Ishikawa (cell line): ENCODE data around the gene SGK1.

Source experiments
- CEBPB ChIP-seq: IDR thresholded peaks from 2 replicates; pipeline ENCODE4 v1.6.1; 2012
- CREB1 ChIP-seq: IDR thresholded peaks from 2 replicates; pipeline ENCODE4 v1.6.1; 2012; ENCODE audit warnings: low read depth
- EGR1 ChIP-seq: IDR thresholded peaks from 2 replicates; pipeline ENCODE4 v1.6.1; 2012
- EP300 ChIP-seq: IDR thresholded peaks from 2 replicates; pipeline ENCODE4 v1.6.1; 2012; ENCODE audit warnings: borderline replicate concordance
- FOXM1 ChIP-seq: IDR thresholded peaks from 2 replicates; pipeline ENCODE4 v1.6.1; 2012; ENCODE audit warnings: low read depth, borderline replicate concordance
- NFIC ChIP-seq: IDR thresholded peaks from 2 replicates; pipeline ENCODE4 v1.6.1; 2012
- RAD21 ChIP-seq: IDR thresholded peaks from 2 replicates; pipeline ENCODE4 v1.6.1; 2012; ENCODE audit warnings: low read depth
- TAF1 ChIP-seq: IDR thresholded peaks from 2 replicates; pipeline ENCODE4 v1.6.1; 2012; ENCODE audit warnings: low read depth, mild to moderate bottlenecking
- TCF12 ChIP-seq: IDR thresholded peaks from 2 replicates; pipeline ENCODE4 v1.6.1; 2012; ENCODE audit warnings: low read depth
- TEAD4 ChIP-seq: IDR thresholded peaks from 2 replicates; pipeline ENCODE4 v1.6.1; 2012
- YY1 ChIP-seq: IDR thresholded peaks from 2 replicates; pipeline ENCODE4 v1.6.1; 2012; ENCODE audit warnings: low read depth
- ZBTB7A ChIP-seq: IDR thresholded peaks from 2 replicates; pipeline ENCODE4 v1.6.1; 2012; ENCODE audit warnings: low read depth
- TF ChIP-seq, protein P1 (sequence below): IDR thresholded peaks from 2 replicates; pipeline ENCODE4 v1.6.1; 2012; ENCODE audit warnings: low read depth, mild to moderate bottlenecking
- TF ChIP-seq, protein P2 (sequence below): IDR thresholded peaks from 2 replicates; pipeline ENCODE4 v1.6.1; 2012
- TF ChIP-seq, protein P3 (sequence below): IDR thresholded peaks from 2 replicates; pipeline ENCODE4 v1.6.1; 2012

Gene SGK1

DNA sequence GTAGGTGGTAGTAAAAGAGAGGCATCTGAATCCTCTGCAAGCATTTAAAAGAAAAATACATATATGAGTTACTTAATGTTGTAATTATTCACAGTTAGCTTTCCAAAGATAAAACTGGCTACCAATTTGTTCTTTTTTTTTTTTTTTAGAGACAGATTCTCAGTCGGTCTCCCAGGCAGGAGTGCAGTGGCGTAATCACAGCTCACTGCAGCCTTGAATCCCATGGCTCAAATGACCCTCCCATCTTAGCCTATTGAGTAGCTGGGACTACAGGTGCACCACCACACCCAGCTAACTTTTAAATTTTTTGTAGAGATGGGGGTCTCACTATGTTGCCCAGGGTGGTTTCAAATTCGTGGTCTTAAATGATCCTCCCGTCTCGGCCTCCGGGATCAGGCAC, 36.5 kb downstream of the SGK1 start:
- TF ChIP-seq EP300 (no peak), ZBTB7A (no peak), TAF1 (no peak), CEBPB (no peak), YY1 (no peak)

DNA sequence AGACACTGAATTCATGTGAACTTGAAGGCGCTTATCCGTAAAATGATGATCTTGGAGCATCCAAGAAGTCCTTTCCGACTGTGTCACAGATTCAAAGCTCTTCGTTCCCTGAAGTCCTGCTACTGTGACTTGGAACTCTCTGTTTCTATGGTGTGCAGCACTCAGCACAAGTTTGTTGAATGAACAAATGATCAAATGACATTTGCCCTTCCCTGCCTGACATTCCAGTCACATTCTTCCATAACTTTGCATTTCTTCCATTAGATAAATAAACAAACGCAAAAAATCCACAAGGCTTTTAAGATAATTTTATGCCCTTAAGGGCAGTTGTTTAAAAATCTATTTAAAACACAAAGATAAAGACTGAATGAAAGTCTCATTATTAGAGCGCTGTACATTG, 39.9 kb downstream of the SGK1 start:
- TF ChIP-seq CREB1 (no peak), NFIC (no peak), RAD21 (no peak), EGR1 (no peak), FOXM1 (no peak), TCF12 (no peak), EP300 (no peak)
- TF ChIP-seq, protein P1, sequence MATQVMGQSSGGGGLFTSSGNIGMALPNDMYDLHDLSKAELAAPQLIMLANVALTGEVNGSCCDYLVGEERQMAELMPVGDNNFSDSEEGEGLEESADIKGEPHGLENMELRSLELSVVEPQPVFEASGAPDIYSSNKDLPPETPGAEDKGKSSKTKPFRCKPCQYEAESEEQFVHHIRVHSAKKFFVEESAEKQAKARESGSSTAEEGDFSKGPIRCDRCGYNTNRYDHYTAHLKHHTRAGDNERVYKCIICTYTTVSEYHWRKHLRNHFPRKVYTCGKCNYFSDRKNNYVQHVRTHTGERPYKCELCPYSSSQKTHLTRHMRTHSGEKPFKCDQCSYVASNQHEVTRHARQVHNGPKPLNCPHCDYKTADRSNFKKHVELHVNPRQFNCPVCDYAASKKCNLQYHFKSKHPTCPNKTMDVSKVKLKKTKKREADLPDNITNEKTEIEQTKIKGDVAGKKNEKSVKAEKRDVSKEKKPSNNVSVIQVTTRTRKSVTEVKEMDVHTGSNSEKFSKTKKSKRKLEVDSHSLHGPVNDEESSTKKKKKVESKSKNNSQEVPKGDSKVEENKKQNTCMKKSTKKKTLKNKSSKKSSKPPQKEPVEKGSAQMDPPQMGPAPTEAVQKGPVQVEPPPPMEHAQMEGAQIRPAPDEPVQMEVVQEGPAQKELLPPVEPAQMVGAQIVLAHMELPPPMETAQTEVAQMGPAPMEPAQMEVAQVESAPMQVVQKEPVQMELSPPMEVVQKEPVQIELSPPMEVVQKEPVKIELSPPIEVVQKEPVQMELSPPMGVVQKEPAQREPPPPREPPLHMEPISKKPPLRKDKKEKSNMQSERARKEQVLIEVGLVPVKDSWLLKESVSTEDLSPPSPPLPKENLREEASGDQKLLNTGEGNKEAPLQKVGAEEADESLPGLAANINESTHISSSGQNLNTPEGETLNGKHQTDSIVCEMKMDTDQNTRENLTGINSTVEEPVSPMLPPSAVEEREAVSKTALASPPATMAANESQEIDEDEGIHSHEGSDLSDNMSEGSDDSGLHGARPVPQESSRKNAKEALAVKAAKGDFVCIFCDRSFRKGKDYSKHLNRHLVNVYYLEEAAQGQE = no peak
- TF ChIP-seq, protein P2, sequence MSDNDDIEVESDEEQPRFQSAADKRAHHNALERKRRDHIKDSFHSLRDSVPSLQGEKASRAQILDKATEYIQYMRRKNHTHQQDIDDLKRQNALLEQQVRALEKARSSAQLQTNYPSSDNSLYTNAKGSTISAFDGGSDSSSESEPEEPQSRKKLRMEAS = no peak

DNA sequence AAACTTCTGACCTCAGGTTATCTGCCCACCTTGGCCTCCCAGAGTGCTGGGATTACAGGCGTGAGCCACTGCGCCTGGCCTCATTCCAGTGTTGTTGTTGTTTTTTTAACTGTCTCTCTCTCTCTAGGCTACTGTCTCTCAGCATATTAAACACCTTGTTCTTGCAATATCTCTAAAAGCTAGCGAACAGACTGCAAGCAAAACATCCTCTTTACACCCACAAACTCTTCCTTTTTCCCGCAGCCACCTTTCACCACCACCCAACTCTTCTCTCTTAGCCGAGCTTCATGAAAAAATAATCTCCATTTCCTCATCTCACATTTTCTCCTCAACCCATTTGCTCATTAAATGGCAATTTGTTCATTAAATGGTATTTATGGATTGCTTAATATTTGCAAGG, 45.5 kb downstream of the SGK1 start:
- no peak for TF ChIP-seq NFIC
- no peak for TF ChIP-seq TEAD4

DNA sequence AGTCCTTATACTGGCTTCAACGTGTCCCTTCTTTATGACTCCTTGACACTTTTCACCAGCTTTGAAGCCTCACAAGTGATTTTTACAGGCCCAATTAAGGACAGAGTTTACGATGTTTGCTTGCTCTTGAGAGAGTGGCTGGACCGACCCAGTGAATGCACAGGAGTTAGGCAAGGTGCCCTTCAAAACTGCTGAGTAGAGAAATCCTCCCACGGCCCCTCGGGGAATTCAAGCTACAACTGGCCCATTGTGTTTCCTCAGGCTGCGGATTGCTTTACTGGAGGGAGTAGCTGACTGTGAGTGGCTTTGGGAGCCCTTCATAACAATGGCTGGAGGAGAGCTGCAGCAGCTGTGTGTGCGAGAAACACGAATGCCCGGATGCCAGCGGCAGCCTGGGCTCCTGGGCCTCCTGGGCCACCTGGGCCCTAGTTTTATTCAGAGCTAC, 50.0 kb downstream of the SGK1 start:
- TF ChIP-seq EP300 = no peak
- TF ChIP-seq TCF12 = no peak
- TF ChIP-seq NFIC = no peak
- TF ChIP-seq RAD21 = no peak
- TF ChIP-seq, protein P1 = no peak
- no peak for TF ChIP-seq FOXM1
- TF ChIP-seq YY1 = no peak

DNA sequence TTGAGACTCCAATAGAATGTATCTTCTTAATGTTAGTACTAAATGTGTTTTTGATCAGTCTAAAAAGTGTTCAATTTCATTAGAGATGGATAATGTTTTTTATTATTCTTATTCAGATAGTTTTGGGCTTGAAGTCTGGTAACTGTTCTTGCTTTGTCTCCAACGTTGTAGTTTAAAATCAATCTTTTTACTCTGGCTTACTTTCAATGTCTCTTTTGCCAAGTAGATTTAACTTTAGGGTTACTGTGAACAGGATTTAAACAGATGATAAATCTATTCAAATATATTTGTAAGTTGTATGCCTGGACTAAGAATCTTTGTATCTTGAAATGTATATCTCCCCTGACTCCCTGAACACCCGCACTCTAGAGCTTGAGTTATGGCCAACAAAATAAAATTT, 51.1 kb downstream of the SGK1 start:
- TF ChIP-seq YY1 = no peak

DNA sequence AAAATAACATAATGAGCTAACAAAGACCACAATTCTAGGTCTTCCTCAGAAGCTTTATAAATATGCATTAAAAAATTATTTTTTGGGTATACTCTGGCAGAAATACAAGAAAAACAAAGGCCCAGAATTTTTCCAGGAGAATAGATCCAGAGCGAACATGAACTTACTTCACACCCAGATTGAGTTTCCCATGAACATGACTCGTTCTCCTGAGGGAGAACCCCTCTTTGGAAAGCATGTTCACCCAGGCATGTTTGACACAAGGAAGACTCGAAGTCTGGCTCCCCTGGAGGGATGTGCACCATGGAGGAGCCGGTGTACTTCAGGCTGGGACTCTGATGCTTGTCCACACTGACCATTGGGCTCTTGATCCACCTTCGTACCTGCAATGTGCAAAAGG, 56.1 kb downstream of the SGK1 start:
- TF ChIP-seq NFIC = no peak
- no peak for TF ChIP-seq RAD21
- no peak for TF ChIP-seq EP300
- no peak for TF ChIP-seq TCF12
- no peak for TF ChIP-seq YY1
- TF ChIP-seq CREB1 = no peak
- TF ChIP-seq, protein P3, sequence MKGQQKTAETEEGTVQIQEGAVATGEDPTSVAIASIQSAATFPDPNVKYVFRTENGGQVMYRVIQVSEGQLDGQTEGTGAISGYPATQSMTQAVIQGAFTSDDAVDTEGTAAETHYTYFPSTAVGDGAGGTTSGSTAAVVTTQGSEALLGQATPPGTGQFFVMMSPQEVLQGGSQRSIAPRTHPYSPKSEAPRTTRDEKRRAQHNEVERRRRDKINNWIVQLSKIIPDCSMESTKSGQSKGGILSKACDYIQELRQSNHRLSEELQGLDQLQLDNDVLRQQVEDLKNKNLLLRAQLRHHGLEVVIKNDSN = no peak
- no peak for TF ChIP-seq TAF1
- TF ChIP-seq EGR1 = no peak

DNA sequence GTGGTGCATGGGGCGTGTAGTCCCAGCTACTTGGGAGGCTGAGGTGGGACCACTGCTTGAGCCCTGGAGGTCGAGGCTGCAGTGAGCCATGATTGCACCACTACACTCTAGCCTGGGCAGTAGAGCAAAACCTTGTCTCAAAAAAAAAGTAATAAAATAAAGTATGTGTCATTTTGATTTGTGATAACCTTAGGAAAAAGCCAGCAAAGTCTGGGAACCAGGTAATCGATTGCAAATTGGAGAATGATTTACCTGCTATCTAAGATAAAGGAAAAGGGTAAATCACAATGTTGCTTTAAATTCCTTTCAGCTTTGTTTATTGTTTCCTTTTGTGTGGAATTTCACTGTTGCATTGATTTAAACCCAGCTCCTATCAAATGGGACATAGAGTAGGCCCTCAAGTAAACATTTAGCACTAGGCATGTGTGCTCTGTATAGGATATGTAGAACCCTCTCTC, 59.0 kb downstream of the SGK1 start:
- no peak for TF ChIP-seq EGR1
- TF ChIP-seq TAF1 = no peak

DNA sequence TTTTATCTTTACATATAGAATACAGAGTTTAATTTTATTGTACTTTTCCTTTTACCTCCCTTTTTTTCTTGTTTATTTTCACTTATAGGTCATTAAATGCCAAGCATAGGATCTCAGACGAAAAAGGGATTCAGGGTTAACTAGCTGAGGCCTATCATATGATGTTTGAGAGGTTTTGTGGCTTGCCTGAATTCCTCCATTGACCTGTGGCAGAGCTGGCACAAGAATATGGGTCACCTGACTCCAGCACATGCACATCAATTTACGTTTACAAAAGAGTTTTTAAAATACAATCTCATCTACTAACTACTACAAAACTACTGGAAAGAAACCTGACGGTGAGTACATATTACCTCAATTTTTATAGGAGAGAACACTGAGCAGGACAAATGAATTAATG, 60.4 kb downstream of the SGK1 start:
- TF ChIP-seq, protein P2 = no peak
- TF ChIP-seq RAD21 (no peak), CREB1 (no peak)
- TF ChIP-seq, protein P3 = no peak
